ENCODE measurements around the gene LRMDA. TPM values are rescaled to one million over a fixed set of nuclear protein-coding genes. Genes with fewer than 3 reads are reported as not detected.

LRMDA gene
- total and polyA plus RNA-seq, 10 of the 15 experiments (the other 5 are each of a cell fraction or from before 2014, with no cell fraction given), result 0.07 to 0.54 (median 0.29) TPM; not detected in 4

DNA sequence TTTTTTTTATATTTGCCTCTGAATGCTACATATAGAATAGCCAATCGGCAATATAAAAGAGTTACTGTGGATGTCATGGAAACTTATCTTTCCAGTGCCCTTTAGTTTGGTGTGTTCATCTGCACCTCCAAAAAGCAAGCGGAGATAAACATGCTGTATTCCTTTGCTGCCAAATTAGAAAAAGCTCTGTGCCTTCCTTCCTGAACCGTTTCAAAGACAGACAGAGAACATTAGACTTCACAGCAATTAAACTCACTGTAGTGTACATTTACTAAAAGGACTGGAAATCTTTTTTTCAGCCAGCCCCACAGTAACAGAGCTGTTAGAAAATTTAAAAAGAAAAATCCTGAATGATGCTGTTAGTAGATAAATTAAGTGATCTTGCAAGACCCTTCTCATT is 707.5 kb downstream of the LRMDA start:
- Histone ChIP-seq H3K4me2 (ENCODE audit: control insufficient read depth, insufficient read depth) (no peak overlapping the region), H3K36me3 (ENCODE audit: control insufficient read depth in 2 of 2, insufficient read depth in 2 of 2, low read length in 1 of 2) (no peaks in the 10 kb centered on the region), H2AFZ (ENCODE audit: control insufficient read depth, low read depth, low read length) (no peak overlapping the region), H3K27me3 (replicated peaks in 1 of 2; ENCODE audit: control insufficient read depth in 2 of 2, insufficient read depth in 2 of 2, low read length in 1 of 2) (no peaks in the 10 kb centered on the region), H3K9ac (ENCODE audit: control insufficient read depth, insufficient read depth, low read length) (no peak overlapping the region), H3K4me3 (no peak overlapping the region), H3K79me2 (ENCODE audit: control insufficient read depth, insufficient read depth, low read length) (no peaks in the 10 kb centered on the region), H4K20me1 (ENCODE audit: control insufficient read depth, insufficient read depth) (no peaks in the 10 kb centered on the region), H3K9me3 (replicated peaks; ENCODE audit: control insufficient read depth, insufficient read depth, low read length) (no peaks in the 10 kb centered on the region), H3K4me1 (ENCODE audit: control insufficient read depth, insufficient read depth, low read length) (no peaks in the 10 kb centered on the region), H3K27ac (ENCODE audit: control insufficient read depth, insufficient read depth) (no peak overlapping the region)
- no TSS peak for BruUV-seq (replicated peaks)
- DNase-seq (ENCODE audit: low read depth, low spot score), result no peak
- TF ChIP-seq, protein P1, sequence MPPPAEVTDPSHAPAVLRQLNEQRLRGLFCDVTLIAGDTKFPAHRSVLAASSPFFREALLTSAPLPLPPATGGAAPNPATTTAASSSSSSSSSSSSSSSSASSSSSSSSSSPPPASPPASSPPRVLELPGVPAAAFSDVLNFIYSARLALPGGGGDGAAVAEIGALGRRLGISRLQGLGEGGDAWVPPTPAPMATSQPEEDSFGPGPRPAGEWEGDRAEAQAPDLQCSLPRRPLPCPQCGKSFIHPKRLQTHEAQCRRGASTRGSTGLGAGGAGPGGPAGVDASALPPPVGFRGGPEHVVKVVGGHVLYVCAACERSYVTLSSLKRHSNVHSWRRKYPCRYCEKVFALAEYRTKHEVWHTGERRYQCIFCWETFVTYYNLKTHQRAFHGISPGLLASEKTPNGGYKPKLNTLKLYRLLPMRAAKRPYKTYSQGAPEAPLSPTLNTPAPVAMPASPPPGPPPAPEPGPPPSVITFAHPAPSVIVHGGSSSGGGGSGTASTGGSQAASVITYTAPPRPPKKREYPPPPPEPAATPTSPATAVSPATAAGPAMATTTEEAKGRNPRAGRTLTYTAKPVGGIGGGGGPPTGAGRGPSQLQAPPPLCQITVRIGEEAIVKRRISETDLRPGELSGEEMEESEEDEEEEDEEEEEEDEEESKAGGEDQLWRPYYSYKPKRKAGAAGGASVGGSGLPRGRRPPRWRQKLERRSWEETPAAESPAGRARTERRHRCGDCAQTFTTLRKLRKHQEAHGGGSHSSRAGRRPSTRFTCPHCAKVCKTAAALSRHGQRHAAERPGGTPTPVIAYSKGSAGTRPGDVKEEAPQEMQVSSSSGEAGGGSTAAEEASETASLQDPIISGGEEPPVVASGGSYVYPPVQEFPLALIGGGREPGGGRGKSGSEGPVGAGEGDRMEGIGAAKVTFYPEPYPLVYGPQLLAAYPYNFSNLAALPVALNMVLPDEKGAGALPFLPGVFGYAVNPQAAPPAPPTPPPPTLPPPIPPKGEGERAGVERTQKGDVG (CRISPR knock-in tag; IDR thresholded peaks at IDR 0.05), result no peak
- TF ChIP-seq NR2C1 (IDR thresholded peaks at IDR 0.05) (no peak), CHD4 (IDR thresholded peaks at IDR 0.05) (no peak), SP1 (IDR thresholded peaks at IDR 0.05; ENCODE audit: low read depth, low read length) (no peak), CBX3 (IDR thresholded peaks at IDR 0.05; ENCODE audit: borderline replicate concordance, low read depth) (no peak), EGR1 (IDR thresholded peaks at IDR 0.05; ENCODE audit: borderline replicate concordance in 1 of 2, low read depth in 2 of 2, low read length in 2 of 2) (no peak), TCF3 (IDR thresholded peaks at IDR 0.05; ENCODE audit: borderline replicate concordance, insufficient read depth, low read depth, low read length) (no peak), SIN3A (IDR thresholded peaks at IDR 0.05; ENCODE audit: low read depth, low read length) (no peak), TCF12 (IDR thresholded peaks at IDR 0.05; ENCODE audit: low read depth, low read length) (no peak), NFIC (IDR thresholded peaks at IDR 0.05; ENCODE audit: low read depth, low read length) (no peak), CBFB (IDR thresholded peaks at IDR 0.05; ENCODE audit: low read depth) (no peak), RUNX3 (IDR thresholded peaks at IDR 0.05; ENCODE audit: low read length) (no peak), POU2F2 (IDR thresholded peaks at IDR 0.05; ENCODE audit: borderline replicate concordance, low read depth, low read length) (no peak), NRF1 (conservative IDR thresholded peaks at IDR 0.05; ENCODE audit: low read depth, low read length) (no peak), RB1 (IDR thresholded peaks at IDR 0.05; ENCODE audit: borderline replicate concordance) (no peak)
- TF ChIP-seq, protein P2, sequence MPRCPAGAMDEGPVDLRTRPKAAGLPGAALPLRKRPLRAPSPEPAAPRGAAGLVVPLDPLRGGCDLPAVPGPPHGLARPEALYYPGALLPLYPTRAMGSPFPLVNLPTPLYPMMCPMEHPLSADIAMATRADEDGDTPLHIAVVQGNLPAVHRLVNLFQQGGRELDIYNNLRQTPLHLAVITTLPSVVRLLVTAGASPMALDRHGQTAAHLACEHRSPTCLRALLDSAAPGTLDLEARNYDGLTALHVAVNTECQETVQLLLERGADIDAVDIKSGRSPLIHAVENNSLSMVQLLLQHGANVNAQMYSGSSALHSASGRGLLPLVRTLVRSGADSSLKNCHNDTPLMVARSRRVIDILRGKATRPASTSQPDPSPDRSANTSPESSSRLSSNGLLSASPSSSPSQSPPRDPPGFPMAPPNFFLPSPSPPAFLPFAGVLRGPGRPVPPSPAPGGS (IDR thresholded peaks at IDR 0.05; ENCODE audit: borderline replicate concordance, insufficient read depth, low read depth, low read length, poor library complexity, severe bottlenecking), result no peak
- TF ChIP-seq, protein P3, sequence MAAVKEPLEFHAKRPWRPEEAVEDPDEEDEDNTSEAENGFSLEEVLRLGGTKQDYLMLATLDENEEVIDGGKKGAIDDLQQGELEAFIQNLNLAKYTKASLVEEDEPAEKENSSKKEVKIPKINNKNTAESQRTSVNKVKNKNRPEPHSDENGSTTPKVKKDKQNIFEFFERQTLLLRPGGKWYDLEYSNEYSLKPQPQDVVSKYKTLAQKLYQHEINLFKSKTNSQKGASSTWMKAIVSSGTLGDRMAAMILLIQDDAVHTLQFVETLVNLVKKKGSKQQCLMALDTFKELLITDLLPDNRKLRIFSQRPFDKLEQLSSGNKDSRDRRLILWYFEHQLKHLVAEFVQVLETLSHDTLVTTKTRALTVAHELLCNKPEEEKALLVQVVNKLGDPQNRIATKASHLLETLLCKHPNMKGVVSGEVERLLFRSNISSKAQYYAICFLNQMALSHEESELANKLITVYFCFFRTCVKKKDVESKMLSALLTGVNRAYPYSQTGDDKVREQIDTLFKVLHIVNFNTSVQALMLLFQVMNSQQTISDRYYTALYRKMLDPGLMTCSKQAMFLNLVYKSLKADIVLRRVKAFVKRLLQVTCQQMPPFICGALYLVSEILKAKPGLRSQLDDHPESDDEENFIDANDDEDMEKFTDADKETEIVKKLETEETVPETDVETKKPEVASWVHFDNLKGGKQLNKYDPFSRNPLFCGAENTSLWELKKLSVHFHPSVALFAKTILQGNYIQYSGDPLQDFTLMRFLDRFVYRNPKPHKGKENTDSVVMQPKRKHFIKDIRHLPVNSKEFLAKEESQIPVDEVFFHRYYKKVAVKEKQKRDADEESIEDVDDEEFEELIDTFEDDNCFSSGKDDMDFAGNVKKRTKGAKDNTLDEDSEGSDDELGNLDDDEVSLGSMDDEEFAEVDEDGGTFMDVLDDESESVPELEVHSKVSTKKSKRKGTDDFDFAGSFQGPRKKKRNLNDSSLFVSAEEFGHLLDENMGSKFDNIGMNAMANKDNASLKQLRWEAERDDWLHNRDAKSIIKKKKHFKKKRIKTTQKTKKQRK (IDR thresholded peaks at IDR 0.05; ENCODE audit: low read depth, low read length), result no peak
- ChIA-PET SMC1A (ENCODE audit: uncharacterized antibody, unreplicated experiment) (interaction anchor here (0.6 kb wide), 1 partner anchor 21 kb away, joined by 3 read pairs; no protein-coding TSS in a partner anchor), CTCF (no interaction called here), POLR2A (no interaction called here), RAD21 (ENCODE audit: unreplicated experiment) (interaction anchor here (1.5 kb wide), 1 partner anchor 57 kb away, joined by 3 read pairs; no protein-coding TSS in a partner anchor)
- ATAC-seq, result no peak
- intact Hi-C loops (cut with micrococcal nuclease; ENCODE audit: unreplicated experiment), result no loop called here
- WGBS (ENCODE audit: insufficient coverage, insufficient replicate concordance, low lambda C conversion rate, missing lambda C conversion rate), result 58% methylated on average over 3 of the region's 3 CpGs
- FAIRE-seq, result no peak
- in situ Hi-C loops (cut with MboI), result no loop called here

All from GM12878 (cell line).